ENCODE results near the gene REXO5. TPM values are rescaled to one million over a fixed set of nuclear protein-coding genes. Genes with fewer than 3 reads are reported as not detected.

The REXO5 gene
- total and polyA plus RNA-seq, 10 of the 15 experiments (the other 5 are each of a cell fraction or from before 2014, with no cell fraction given): 3.8 to 15.5 (median 10.1) TPM

GRCh38 chr16:20844054-20844453, 37.7 kb downstream of the REXO5 start:
- H3K36me3 ChIP-seq (ENCODE audit: control insufficient read depth in 2 of 2, insufficient read depth in 2 of 2, low read length in 1 of 2): peaks cover 4 to 6% of the 10 kb centered on the region in 2 experiments; a peak in 3 of 4 replicates
- H3K9ac ChIP-seq (ENCODE audit: control insufficient read depth, insufficient read depth, low read length): no peak overlapping the region
- SMC1A ChIA-PET (ENCODE audit: uncharacterized antibody, unreplicated experiment): interaction anchor here (0.9 to 1.5 kb wide), 5 partner anchors 10 to 241 kb away, joined by 3 to 4 read pairs (median 3); no protein-coding TSS in a partner anchor
- no peaks in the 10 kb centered on the region for H4K20me1 ChIP-seq (ENCODE audit: control insufficient read depth, insufficient read depth)
- no TSS peak for BruUV-seq (replicated peaks)
- POLR2A ChIA-PET: interaction anchor here (1.7 kb wide), 1 partner anchor 13 kb away, joined by 3 read pairs; no protein-coding TSS in a partner anchor
- no peaks in the 10 kb centered on the region for H3K27me3 ChIP-seq (replicated peaks in 1 of 2; ENCODE audit: control insufficient read depth in 2 of 2, insufficient read depth in 2 of 2, low read length in 1 of 2)
- no peaks in the 10 kb centered on the region for H3K9me3 ChIP-seq (replicated peaks; ENCODE audit: control insufficient read depth, insufficient read depth, low read length)
- H3K79me2 ChIP-seq (ENCODE audit: control insufficient read depth, insufficient read depth, low read length): no peaks in the 10 kb centered on the region
- ATAC-seq (no peak), DNase-seq (ENCODE audit: low read depth, low spot score) (no peak), FAIRE-seq (no peak)
- H3K27ac ChIP-seq (ENCODE audit: control insufficient read depth, insufficient read depth): no peak overlapping the region
- intact Hi-C loops (cut with micrococcal nuclease; ENCODE audit: unreplicated experiment): no loop called here
- in situ Hi-C loops (cut with MboI): no loop called here
- H3K4me1 ChIP-seq (ENCODE audit: control insufficient read depth, insufficient read depth, low read length): peaks cover 4% of the 10 kb centered on the region; the same call in 1 of the 2 replicates
- CTCF ChIA-PET: interaction anchor here (1.0 to 1.1 kb wide), 2 partner anchors 11 to 457 kb away, joined by 3 to 4 read pairs; no protein-coding TSS in a partner anchor
- peak; percentile 67 for TF ChIP-seq RUNX3 (IDR thresholded peaks at IDR 0.05; ENCODE audit: low read length)
- TF ChIP-seq RAD51 (IDR thresholded peaks at IDR 0.05): no peak
- no peak for TF ChIP-seq SMARCA5 (IDR thresholded peaks at IDR 0.05)
- TF ChIP-seq PBX3 (IDR thresholded peaks at IDR 0.05; ENCODE audit: insufficient replicate concordance, low read depth, low read length): peak; percentile 37
- TF ChIP-seq EP300 (IDR thresholded peaks at IDR 0.05; ENCODE audit: borderline replicate concordance in 1 of 2, control insufficient read depth in 1 of 2, low read depth in 2 of 2, low read length in 2 of 2): 0 out of 4 replicates have a peak, but pooled peaks of 1 of the 2 experiments have one; percentile 12
- TF ChIP-seq PKNOX1 (IDR thresholded peaks at IDR 0.05): peak; percentile 53
- TF ChIP-seq FOXK2 (IDR thresholded peaks at IDR 0.05): no peak
- no peak for TF ChIP-seq RFX5 (IDR thresholded peaks at IDR 0.05; ENCODE audit: low read depth, low read length)
- TF ChIP-seq MEF2B (IDR thresholded peaks at IDR 0.05; ENCODE audit: partially characterized antibody, poor library complexity, severe bottlenecking): peak; percentile 33
- no peak overlapping the region for H2AFZ ChIP-seq (ENCODE audit: control insufficient read depth, low read depth, low read length)
- WGBS (ENCODE audit: insufficient coverage, insufficient replicate concordance, low lambda C conversion rate, missing lambda C conversion rate): 95% methylated on average over 2 of the region's 2 CpGs
- RAD21 ChIA-PET (ENCODE audit: unreplicated experiment): interaction anchor here (0.6 to 2.7 kb wide), 2 partner anchors 38 to 241 kb away, joined by 3 to 6 read pairs; partner anchors contain the start of genes ERI2 and REXO5
- no peak overlapping the region for H3K4me2 ChIP-seq (ENCODE audit: control insufficient read depth, insufficient read depth)
- no peak overlapping the region for H3K4me3 ChIP-seq
